Endodermal cell (in vitro differentiated cells): ENCODE measurements around the gene GID8. TPM values are rescaled to one million over a fixed set of nuclear protein-coding genes. Genes with fewer than 3 reads are reported as not detected.

Source experiments
- DNase-seq: peaks from one replicate; pipeline ENCODE4 v3.0.0-alpha.2; 2017
- H3K27ac ChIP-seq: 2 replicates; pipeline ENCODE4 v1.5.1; 2013; ENCODE audit warnings: mild to moderate bottlenecking, low read depth, low read length, moderate library complexity
- H3K27me3 ChIP-seq: 2 replicates; pipeline ENCODE4 v1.6.1; 2013; ENCODE audit warnings: mild to moderate bottlenecking, low read length, moderate library complexity; ENCODE audit not compliant: insufficient read depth, control insufficient read depth, poor library complexity, severe bottlenecking
- H3K36me3 ChIP-seq: 2 replicates; pipeline ENCODE4 v1.7.0; 2013; ENCODE audit warnings: mild to moderate bottlenecking, low read length, moderate library complexity; ENCODE audit not compliant: control insufficient read depth, insufficient read depth
- H3K4me1 ChIP-seq: one replicate; pipeline ENCODE4 v1.7.0; 2013; ENCODE audit warnings: low read length; ENCODE audit not compliant: control insufficient read depth, insufficient read depth
- H3K4me3 ChIP-seq: 2 replicates; pipeline ENCODE4 v1.5.1; 2013; ENCODE audit warnings: mild to moderate bottlenecking, low read length, moderate library complexity
- H3K9ac ChIP-seq: 2 replicates; pipeline ENCODE4 v1.6.1; 2013; ENCODE audit warnings: mild to moderate bottlenecking, low read length, moderate library complexity; ENCODE audit not compliant: poor library complexity, severe bottlenecking; ENCODE audit errors: extremely low read depth
- H3K9me3 ChIP-seq: 2 replicates; pipeline ENCODE4 v1.6.1; 2013; ENCODE audit warnings: mild to moderate bottlenecking, low read length, moderate library complexity; ENCODE audit not compliant: control insufficient read depth
- H3K27ac Mint-ChIP-seq: 2 replicates; pipeline ENCODE4 v1.8.0; 2020; ENCODE audit warnings: mixed read lengths
- H3K27me3 Mint-ChIP-seq: 2 replicates; pipeline ENCODE4 v1.8.0; 2021; ENCODE audit warnings: mild to moderate bottlenecking, mixed read lengths; ENCODE audit not compliant: insufficient read depth
- H3K36me3 Mint-ChIP-seq: 2 replicates; pipeline ENCODE4 v1.8.0; 2020; ENCODE audit warnings: low read depth, mixed read lengths
- H3K4me1 Mint-ChIP-seq: 2 replicates; pipeline ENCODE4 v1.8.0; 2020; ENCODE audit warnings: mixed read lengths
- H3K4me3 Mint-ChIP-seq: 2 replicates; pipeline ENCODE4 v1.8.0; 2020; ENCODE audit warnings: mild to moderate bottlenecking, moderate library complexity, mixed read lengths
- H3K9me3 Mint-ChIP-seq: 2 replicates; pipeline ENCODE4 v1.8.0; 2020; ENCODE audit warnings: mild to moderate bottlenecking, mixed read lengths
- WGBS, 2 experiments: methylation state at CpG; one replicate each; pipeline versions ENCODE4 v1.1.5 to v1.1.7; 2013; ENCODE audit warnings: missing lambda C conversion rate in 2 of 2, mixed read lengths in 1 of 2; ENCODE audit not compliant: insufficient coverage in 1 of 2, insufficient read length in 1 of 2; 5-methylcytosine and 5-hydroxymethylcytosine counted together
- total RNA-seq, 2 donors: library from RNA; stranded (reverse); fragmentation: NEBNext Ultra II Directional in 1 of 2; extraction: Animal tissue kit (Norgen Biotek cat#: 25700) in 1 of 2; gene quantifications; 2 replicates in 1 of 2; 3 replicates in 1 of 2; pipeline ENCODE4 v1.2.1, GENCODE V29; 2021
- TF ChIP-seq, protein P1 (sequence below): fragments of 200-600 bp; sonication (generic); conservative IDR thresholded peaks from 2 replicates; pipeline ENCODE4 v1.5.0; 2021; ENCODE audit warnings: antibody characterized with exemption, mild to moderate bottlenecking

GID8 gene
- total RNA-seq, 2 donors from 2014 or later = 51.5 to 52.1 TPM

DNA sequence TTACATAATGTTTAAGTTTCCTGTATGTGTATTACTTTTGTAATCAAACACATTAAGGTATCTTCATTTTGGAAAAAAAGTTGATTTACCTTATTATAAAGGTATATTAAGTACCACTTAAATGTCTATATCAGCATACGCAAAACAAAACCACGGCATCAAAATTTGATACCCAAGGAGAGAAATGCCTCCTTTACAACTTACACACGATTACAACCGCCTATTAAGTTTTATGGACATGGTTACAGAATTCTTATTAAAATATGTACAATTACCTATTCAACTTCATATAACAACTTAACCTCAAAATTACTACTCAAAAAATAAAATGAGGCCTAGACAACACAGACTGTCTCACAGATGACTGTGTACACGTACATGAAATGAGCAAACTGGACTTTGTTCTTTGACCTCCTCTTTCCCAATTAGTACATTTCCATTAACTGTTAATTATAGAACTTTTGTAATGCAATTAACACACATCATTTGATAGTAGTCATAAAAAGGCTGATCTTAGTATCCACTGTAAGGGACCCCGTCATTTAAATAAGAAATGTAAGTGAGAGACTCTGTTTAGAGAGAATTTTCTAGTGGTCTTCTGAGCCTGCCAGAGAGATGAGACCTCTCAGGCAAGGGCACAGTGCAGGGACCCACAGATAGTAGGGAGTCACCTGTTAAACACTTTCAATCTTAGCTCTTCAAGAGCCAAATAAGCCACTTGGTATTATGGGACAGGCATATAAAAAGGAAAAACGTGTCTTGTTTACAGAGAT lies 14.1 kb upstream of the GID8 start:
- H3K27ac Mint-ChIP-seq = peak overlapping the region; percentile 80
- peaks cover 53% of the 10 kb centered on the region for H3K4me1 Mint-ChIP-seq
- no peaks in the 10 kb centered on the region for H3K27me3 ChIP-seq
- H3K27ac ChIP-seq = peak overlapping the region; percentile 28
- no peaks in the 10 kb centered on the region for H3K36me3 Mint-ChIP-seq
- H3K27me3 Mint-ChIP-seq = no peaks in the 10 kb centered on the region
- H3K4me3 Mint-ChIP-seq = peak overlapping the region; percentile 91
- TF ChIP-seq, protein P1, sequence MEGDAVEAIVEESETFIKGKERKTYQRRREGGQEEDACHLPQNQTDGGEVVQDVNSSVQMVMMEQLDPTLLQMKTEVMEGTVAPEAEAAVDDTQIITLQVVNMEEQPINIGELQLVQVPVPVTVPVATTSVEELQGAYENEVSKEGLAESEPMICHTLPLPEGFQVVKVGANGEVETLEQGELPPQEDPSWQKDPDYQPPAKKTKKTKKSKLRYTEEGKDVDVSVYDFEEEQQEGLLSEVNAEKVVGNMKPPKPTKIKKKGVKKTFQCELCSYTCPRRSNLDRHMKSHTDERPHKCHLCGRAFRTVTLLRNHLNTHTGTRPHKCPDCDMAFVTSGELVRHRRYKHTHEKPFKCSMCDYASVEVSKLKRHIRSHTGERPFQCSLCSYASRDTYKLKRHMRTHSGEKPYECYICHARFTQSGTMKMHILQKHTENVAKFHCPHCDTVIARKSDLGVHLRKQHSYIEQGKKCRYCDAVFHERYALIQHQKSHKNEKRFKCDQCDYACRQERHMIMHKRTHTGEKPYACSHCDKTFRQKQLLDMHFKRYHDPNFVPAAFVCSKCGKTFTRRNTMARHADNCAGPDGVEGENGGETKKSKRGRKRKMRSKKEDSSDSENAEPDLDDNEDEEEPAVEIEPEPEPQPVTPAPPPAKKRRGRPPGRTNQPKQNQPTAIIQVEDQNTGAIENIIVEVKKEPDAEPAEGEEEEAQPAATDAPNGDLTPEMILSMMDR = no peak
- H3K9me3 ChIP-seq = no peaks in the 10 kb centered on the region
- H3K9me3 Mint-ChIP-seq = no peaks in the 10 kb centered on the region
- H3K9ac ChIP-seq = peak overlapping the region; percentile 4
- H3K36me3 ChIP-seq = peaks cover 4% of the 10 kb centered on the region
- peaks cover 9% of the 10 kb centered on the region for H3K4me1 ChIP-seq
- DNase-seq = no peak
- H3K4me3 ChIP-seq = peak overlapping the region; percentile 97
- WGBS, 2 experiments = 62 to 74% methylated on average over 2 to 5 of the region's 7 CpGs

GRCh38 chr20:62924442-62925075 lies 13.4 kb upstream of the GID8 start:
- Histone ChIP-seq H3K4me1 (peaks cover 9% of the 10 kb centered on the region), H3K9me3 (no peaks in the 10 kb centered on the region), H3K4me3 (peak overlapping the region; percentile 97), H3K27me3 (no peaks in the 10 kb centered on the region), H3K36me3 (peaks cover 4% of the 10 kb centered on the region), H3K9ac (peak overlapping the region; percentile 90), H3K27ac (peak overlapping the region; percentile 28)
- DNase-seq = peak; percentile 50
- whole genome bisulfite sequencing, 2 experiments = 51 to 68% methylated on average over 6 to 12 of the region's 12 CpGs
- H3K4me3 Mint-ChIP-seq = peak overlapping the region; percentile 91
- TF ChIP-seq, protein P1 = no peak
- H3K9me3 Mint-ChIP-seq = no peaks in the 10 kb centered on the region
- no peaks in the 10 kb centered on the region for H3K27me3 Mint-ChIP-seq
- H3K27ac Mint-ChIP-seq = peak overlapping the region; percentile 80
- peaks cover 48% of the 10 kb centered on the region for H3K4me1 Mint-ChIP-seq
- no peaks in the 10 kb centered on the region for H3K36me3 Mint-ChIP-seq

DNA sequence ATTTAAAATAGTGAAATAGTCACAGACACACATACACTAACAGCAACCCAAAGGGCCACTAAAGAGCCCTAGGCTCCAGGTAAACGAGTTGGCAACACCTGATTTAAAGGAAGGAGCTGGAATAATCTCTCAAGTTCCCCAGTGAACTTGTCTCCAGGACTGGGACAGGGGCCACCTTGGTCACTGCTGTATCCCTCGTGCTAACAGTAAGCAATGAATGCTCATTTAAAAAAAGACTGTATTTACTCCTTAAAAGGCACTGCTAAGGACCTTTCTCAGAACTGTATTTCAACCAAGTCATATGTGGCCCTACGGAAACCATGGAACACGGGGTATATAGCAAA lies 12.9 kb upstream of the GID8 start:
- Histone ChIP-seq H3K4me3 (peak overlapping the region; percentile 97), H3K36me3 (peaks cover 4% of the 10 kb centered on the region), H3K9ac (peak overlapping the region; percentile 90), H3K9me3 (no peaks in the 10 kb centered on the region), H3K27ac (no peak overlapping the region), H3K4me1 (peaks cover 9% of the 10 kb centered on the region), H3K27me3 (no peaks in the 10 kb centered on the region)
- Mint-ChIP-seq H3K9me3 (no peaks in the 10 kb centered on the region), H3K27ac (peak overlapping the region; percentile 95), H3K36me3 (no peaks in the 10 kb centered on the region), H3K4me3 (peak overlapping the region; percentile 91), H3K4me1 (peaks cover 44% of the 10 kb centered on the region), H3K27me3 (no peaks in the 10 kb centered on the region)
- TF ChIP-seq, protein P1 = no peak
- WGBS, 2 experiments = 15 to 18% methylated on average over 3 to 4 of the region's 4 CpGs
- DNase-seq = no peak
